GM10266 (cell line): ENCODE results near the gene RPS27.

Experiments
- DNase-seq: peaks from one replicate; pipeline ENCODE4 v3.0.0; 2012; ENCODE audit errors: extremely low spot score
- TF ChIP-seq, protein P1 (sequence below): IDR thresholded peaks from 2 replicates; pipeline ENCODE4 v1.5.1; 2012; ENCODE audit warnings: mild to moderate bottlenecking, low read depth; ENCODE audit not compliant: control insufficient read depth, insufficient read depth; ENCODE audit errors: missing control alignments

Gene RPS27

GRCh38 chr1:153968972-153969371, 21.6 kb upstream of the RPS27 start:
- DNase-seq = no peak
- TF ChIP-seq, protein P1, sequence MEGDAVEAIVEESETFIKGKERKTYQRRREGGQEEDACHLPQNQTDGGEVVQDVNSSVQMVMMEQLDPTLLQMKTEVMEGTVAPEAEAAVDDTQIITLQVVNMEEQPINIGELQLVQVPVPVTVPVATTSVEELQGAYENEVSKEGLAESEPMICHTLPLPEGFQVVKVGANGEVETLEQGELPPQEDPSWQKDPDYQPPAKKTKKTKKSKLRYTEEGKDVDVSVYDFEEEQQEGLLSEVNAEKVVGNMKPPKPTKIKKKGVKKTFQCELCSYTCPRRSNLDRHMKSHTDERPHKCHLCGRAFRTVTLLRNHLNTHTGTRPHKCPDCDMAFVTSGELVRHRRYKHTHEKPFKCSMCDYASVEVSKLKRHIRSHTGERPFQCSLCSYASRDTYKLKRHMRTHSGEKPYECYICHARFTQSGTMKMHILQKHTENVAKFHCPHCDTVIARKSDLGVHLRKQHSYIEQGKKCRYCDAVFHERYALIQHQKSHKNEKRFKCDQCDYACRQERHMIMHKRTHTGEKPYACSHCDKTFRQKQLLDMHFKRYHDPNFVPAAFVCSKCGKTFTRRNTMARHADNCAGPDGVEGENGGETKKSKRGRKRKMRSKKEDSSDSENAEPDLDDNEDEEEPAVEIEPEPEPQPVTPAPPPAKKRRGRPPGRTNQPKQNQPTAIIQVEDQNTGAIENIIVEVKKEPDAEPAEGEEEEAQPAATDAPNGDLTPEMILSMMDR = no peak

- TF ChIP-seq, protein P1 = no peak
- no peak for DNase-seq
Measured at GRCh38 chr1:153970346-153970745, 20.2 kb upstream of the RPS27 start.

GRCh38 chr1:153973071-153973470, 17.5 kb upstream of the RPS27 start:
- TF ChIP-seq, protein P1 = no peak
- DNase-seq = no peak

- DNase-seq = no peak
- TF ChIP-seq, protein P1 = no peak
Measured at GRCh38 chr1:153973525-153973924, 17.0 kb upstream of the RPS27 start.

DNA sequence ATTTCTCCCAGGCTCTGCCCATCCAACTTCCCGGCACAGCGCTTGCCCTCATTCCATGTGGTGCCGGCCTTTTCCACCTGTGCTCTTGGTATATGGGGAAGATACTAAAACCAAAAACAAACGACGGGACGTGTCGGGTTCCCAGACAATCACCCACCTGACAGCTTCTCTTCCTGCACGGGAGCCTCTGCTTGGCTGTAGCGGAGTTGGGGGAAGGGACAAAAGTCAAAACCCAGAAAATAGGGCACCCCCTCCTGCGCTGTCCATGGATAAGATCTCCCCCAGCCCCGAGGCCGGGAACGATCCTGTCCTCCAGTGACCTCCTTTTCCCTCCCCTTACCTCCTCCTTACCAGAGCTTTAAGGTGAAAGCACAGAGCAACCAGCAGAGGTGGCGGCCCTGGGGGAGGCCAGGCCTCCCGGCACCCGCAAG, 13.7 kb upstream of the RPS27 start:
- no peak for DNase-seq
- TF ChIP-seq, protein P1 = no peak

- DNase-seq = peak; percentile 90
- TF ChIP-seq, protein P1 = no peak
Measured at GRCh38 chr1:153977250-153978240, 13.0 kb upstream of the RPS27 start, which contains the start of gene JTB. JTB (minus strand) TSS chr1:153977674; CDS start chr1:153977252, 422 bp downstream.
